HG03520 (cell line): Measurements from ENCODE around the gene WDFY4.

Experiments used
- ATAC-seq: cut with Tn5 transposase; IDR thresholded peaks from one replicate; pipeline ENCODE4 v1.9.1; 2021; ENCODE audit warnings: mild to moderate bottlenecking, moderate library complexity; ENCODE audit not compliant: unreplicated experiment

The WDFY4 gene

DNA sequence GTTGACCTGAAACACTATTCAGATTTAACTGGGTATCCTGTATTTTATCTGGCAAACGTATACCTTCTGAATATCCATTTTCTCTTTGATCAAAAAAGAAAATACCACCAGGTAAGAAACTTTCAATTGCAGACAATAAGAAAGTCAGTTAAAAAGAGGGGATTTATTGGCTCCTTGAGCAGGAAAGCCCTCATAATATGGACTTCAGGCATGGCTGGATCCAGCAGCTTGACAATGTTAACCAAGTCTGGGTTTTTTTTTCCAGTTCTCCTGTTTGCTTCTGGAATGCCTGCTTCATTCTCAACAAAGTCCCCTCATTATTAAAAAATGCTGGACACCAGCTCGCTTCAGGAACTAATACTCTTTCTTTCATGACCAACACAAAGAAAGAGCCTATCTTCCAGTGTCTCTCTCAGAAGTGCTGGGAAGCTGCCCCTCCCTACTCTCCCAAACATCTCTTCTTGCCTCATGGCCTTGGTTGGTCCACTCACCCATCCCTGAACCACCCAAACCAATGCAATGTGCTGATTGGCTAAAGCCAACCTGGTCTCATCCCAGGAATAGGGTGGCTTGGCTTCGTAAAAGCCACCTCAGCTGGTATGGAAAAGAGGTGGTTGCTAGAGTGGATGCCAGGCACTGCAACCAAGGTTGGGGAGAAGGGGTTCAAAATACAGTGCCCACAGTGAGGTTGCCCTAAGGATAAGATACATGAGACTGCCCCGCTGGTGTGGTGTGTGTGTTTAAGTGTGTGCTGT lies 30.6 kb upstream of the WDFY4 start:
- ATAC-seq, result no peak

DNA sequence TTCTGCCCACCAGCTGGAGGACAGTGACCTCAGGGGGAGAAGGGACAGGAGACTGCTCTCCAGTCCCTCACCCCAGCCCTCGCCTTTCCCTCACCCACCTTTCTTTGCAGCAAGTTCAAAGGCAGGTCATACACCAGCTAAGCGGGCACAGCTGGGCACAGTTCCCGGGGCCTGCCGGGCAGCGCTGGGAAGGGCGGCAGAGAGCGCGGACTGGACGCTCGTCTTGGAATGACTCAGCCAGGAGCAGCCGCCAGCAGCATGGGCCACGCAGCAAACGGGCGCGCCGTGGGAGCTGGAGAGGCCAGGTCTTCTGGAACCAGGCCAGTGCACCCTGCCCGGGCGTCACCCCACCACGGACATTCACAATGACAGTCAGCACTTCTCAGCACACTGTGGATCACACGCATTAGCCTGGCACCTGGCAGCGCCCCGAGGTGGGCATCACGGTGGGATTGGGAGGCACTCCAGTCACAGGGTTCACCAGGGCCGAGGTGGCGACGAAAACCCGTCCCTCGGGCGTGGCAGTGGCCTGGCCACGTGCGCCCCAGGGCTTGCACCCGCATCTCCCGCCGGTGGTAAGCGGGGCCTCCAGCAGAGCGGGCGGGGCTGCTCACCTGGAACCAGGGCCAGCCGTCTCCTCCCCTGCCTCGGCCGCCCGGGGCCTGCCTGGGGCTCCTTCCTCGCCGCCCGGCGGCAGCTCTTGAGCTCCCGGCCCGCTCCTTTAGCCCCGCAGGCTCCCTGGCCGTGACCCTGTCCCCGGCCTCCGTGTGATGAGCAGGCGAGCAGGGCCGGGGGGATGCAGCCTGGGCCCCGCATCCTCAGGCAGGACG lies 29.0 kb upstream of the WDFY4 start:
- peak; percentile 16 for ATAC-seq

GRCh38 chr10:48656241-48656913 lies 28.3 kb upstream of the WDFY4 start:
- peak; percentile 76 for ATAC-seq

GRCh38 chr10:48656914-48657305 lies 27.8 kb upstream of the WDFY4 start:
- ATAC-seq, result no peak

DNA sequence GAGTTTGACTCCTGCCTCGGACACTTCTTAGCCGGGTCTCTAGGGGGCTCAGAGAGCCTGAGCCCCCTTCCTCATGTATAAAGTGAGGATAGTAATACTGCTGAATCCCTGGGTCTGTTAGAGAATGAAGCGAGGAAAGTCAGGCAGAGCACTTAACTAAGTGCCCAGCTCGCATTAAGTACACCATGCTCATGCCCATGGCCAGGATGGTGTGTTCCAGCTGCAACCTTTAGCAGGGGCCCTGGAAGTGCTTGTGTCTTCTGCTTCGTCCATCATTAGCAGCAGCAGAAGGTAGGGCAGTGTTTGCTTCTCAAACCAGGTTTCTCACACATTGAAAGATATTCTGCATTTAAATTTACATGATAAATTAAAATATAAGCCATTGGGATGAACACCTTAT lies 27.3 kb upstream of the WDFY4 start:
- no peak for ATAC-seq

GRCh38 chr10:48658243-48658974 lies 26.3 kb upstream of the WDFY4 start:
- no peak for ATAC-seq

GRCh38 chr10:48658975-48659269 lies 25.8 kb upstream of the WDFY4 start:
- no peak for ATAC-seq

- no peak for ATAC-seq
Measured at GRCh38 chr10:48659790-48660189, 24.9 kb upstream of the WDFY4 start.

DNA sequence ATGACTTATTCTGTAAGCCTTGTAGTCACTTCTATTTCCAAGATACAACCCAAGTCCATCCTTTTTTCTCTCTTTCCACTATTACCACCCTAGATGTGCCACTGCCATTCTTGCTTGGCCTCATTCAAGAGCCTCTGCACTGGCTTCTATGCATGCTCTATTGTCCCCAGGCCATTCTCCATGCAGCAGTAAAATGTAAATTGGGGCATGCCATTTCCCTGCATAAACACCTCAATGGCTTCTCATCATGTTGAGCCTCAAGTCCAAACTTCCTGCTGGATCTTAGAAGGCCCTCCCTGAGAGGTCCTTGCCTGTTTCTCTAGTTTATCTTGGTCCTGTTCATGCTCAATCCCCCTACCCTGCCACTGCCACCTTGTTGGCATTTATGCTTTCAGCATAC lies 23.2 kb upstream of the WDFY4 start:
- ATAC-seq, result no peak

DNA sequence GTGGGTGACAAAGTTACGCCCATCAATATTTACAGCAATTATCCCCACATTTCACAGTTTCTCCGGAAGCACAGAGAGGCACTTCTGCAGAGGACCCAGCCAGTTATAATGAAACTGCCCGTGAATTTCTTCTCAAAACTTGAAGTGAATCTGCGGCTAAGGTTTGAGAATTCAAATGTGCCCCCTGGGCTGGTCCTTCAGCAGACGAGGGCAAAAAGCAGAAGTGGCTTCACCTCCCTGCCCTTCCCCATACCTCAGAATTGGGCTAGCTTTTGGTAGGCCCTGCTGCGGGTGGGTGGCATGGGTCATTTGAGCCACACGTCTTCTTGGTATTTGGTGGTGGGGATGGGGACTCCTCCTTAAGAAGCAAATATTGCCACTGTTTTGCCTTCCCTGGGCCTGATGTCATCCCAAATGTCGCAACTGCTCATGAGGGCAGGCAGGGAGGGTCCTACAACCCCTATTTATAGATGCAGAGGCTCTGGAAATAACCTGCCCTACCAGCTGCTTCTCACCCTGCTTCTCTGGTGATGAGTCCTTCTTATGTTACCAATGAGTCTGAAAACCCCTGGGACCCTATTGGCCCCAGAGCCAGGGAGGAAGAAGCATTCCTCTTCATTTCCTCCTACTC lies 16.6 kb upstream of the WDFY4 start:
- no peak for ATAC-seq

GRCh38 chr10:48670978-48671913 lies 13.4 kb upstream of the WDFY4 start:
- peak; percentile 60 for ATAC-seq

- peak; percentile 31 for ATAC-seq
Measured at GRCh38 chr10:48671914-48672595, 12.6 kb upstream of the WDFY4 start.

GRCh38 chr10:48672596-48673265 lies 11.9 kb upstream of the WDFY4 start:
- no peak for ATAC-seq

- ATAC-seq, result no peak
Measured at GRCh38 chr10:48677625-48678024, 7.0 kb upstream of the WDFY4 start.

DNA sequence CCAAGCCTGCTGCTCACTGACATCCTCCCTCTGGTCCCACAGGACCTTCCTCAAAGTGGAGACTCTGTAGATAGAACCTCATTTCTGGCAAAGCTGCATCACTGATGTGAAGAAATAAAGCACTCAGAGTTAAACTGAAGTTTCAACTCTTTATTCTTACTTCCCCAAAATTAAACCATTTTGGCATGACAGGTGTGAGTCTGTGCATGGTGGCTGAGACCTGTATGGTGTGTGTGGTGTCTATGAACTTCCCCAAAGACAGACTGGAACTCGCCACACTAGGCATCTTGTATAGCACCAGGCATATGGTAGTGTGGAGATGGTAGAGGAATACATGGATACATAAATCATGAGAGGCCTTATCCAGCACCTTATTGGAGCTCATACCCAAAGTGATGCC lies 6.6 kb upstream of the WDFY4 start:
- peak; percentile 66 for ATAC-seq

- no peak for ATAC-seq
Measured at GRCh38 chr10:48681740-48682139, 2.9 kb upstream of the WDFY4 start.

GRCh38 chr10:48682265-48682664 lies 2.4 kb upstream of the WDFY4 start:
- ATAC-seq, result no peak

DNA sequence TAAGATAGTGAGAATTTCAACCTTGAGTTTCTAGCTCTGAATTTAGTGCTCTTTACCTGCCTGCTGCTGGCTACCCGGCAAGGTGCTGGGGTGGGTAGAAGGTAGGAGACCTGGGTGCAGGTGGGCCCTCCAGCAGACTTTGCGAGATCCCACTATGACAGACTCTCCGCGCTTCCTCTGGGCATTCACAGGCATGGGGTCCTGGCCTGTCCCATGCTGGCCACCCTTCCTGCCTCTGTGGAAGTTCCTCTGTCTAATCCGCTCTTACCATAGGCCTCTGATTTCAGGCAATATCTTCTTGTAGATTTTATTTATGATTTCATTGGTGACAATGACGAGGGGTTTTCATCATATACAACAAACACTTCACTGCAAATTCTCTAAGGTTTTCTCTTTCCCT lies 1.2 kb upstream of the WDFY4 start:
- no peak for ATAC-seq

- ATAC-seq, result no peak
Measured at GRCh38 chr10:48683868-48684267, 805 bp upstream of the WDFY4 start.
